Parathyroid adenoma (tissue), 2 donors: ENCODE results near the gene SIGLEC10.

ENCODE experiments used
- H2AFZ ChIP-seq: fragments of 300-600 bp; sonication (generic); one replicate; pipeline ENCODE4 v1.7.0; 2017; ENCODE audit warnings: antibody characterized with exemption, mild to moderate bottlenecking
- H3K27ac ChIP-seq: fragments of 300-600 bp; sonication (generic); one replicate; pipeline ENCODE4 v1.7.0; 2017
- H3K27me3 ChIP-seq: fragments of 300-600 bp; sonication (generic); one replicate; pipeline ENCODE4 v1.7.0; 2017; ENCODE audit warnings: low read length; ENCODE audit not compliant: control insufficient read depth, insufficient read depth
- H3K36me3 ChIP-seq: fragments of 300-600 bp; sonication (generic); one replicate; pipeline ENCODE4 v1.7.0; 2017; ENCODE audit warnings: low read length; ENCODE audit not compliant: control insufficient read depth, insufficient read depth
- H3K4me1 ChIP-seq: fragments of 300-600 bp; sonication (generic); one replicate; pipeline ENCODE4 v1.7.0; 2017; ENCODE audit warnings: control low read depth
- H3K4me2 ChIP-seq: fragments of 300-600 bp; sonication (generic); one replicate; pipeline ENCODE4 v1.7.0; 2017; ENCODE audit warnings: low read length
- H3K4me3 ChIP-seq: fragments of 300-600 bp; sonication (generic); one replicate; pipeline ENCODE4 v1.7.0; 2017; ENCODE audit warnings: low read depth, low read length
- H3K79me2 ChIP-seq: fragments of 300-600 bp; sonication (generic); one replicate; pipeline ENCODE4 v1.7.0; 2017; ENCODE audit warnings: control low read depth
- H3K9ac ChIP-seq: fragments of 300-600 bp; sonication (generic); one replicate; pipeline ENCODE4 v1.7.0; 2017; ENCODE audit warnings: mild to moderate bottlenecking
- H3K9me3 ChIP-seq: fragments of 300-600 bp; sonication (generic); one replicate; pipeline ENCODE4 v1.7.0; 2017; ENCODE audit warnings: low read length; ENCODE audit not compliant: control insufficient read depth
- CTCF ChIP-seq: fragments of 300-600 bp; sonication (generic); IDR thresholded peaks from one replicate; pipeline ENCODE4 v1.7.0; 2017; ENCODE audit warnings: antibody characterized with exemption, mild to moderate bottlenecking
- donor health status: primary hyperparathyroidism.

Gene SIGLEC10

GRCh38 chr19:51375504-51376221 lies 41.8 kb downstream of the SIGLEC10 start:
- Histone ChIP-seq H3K9me3 (no peaks in the 10 kb centered on the region), H3K27me3 (no peaks in the 10 kb centered on the region), H3K4me2 (no peak overlapping the region), H3K4me1 (no peaks in the 10 kb centered on the region), H3K27ac (no peak overlapping the region), H2AFZ (no peak overlapping the region), H3K79me2 (no peaks in the 10 kb centered on the region), H3K36me3 (no peaks in the 10 kb centered on the region), H3K4me3 (no peak overlapping the region), H3K9ac (no peak overlapping the region)
- no peak for TF ChIP-seq CTCF

GRCh38 chr19:51372649-51373504 lies 44.6 kb downstream of the SIGLEC10 start, which contains the start of gene NKG7:
Gene NKG7 (minus strand): TSS chr19:51372654. CDS start chr19:51372535, 119 bp downstream.
- TF ChIP-seq CTCF: no peak
- Histone ChIP-seq H3K4me2 (no peak within 1 kb of the TSS), H3K27ac (no peak within 1 kb of the TSS), H3K9ac (no peak within 1 kb of the TSS), H3K4me3 (no peak within 1 kb of the TSS), H2AFZ (no peak within 1 kb of the TSS), H3K79me2 (no peaks in the 10 kb centered on the region), H3K4me1 (peaks cover 2% of the 10 kb centered on the region), H3K27me3 (no peaks in the 10 kb centered on the region), H3K9me3 (no peaks in the 10 kb centered on the region), H3K36me3 (no peaks in the 10 kb centered on the region)

GRCh38 chr19:51372021-51372648 lies 45.3 kb downstream of the SIGLEC10 start:
- no peak overlapping the region for H2AFZ ChIP-seq
- H3K4me2 ChIP-seq: no peak overlapping the region
- H3K9ac ChIP-seq: no peak overlapping the region
- no peaks in the 10 kb centered on the region for H3K9me3 ChIP-seq
- no peak for TF ChIP-seq CTCF
- no peaks in the 10 kb centered on the region for H3K79me2 ChIP-seq
- no peak overlapping the region for H3K27ac ChIP-seq
- no peaks in the 10 kb centered on the region for H3K36me3 ChIP-seq
- H3K4me3 ChIP-seq: no peak overlapping the region
- peaks cover 4% of the 10 kb centered on the region for H3K4me1 ChIP-seq
- H3K27me3 ChIP-seq: no peaks in the 10 kb centered on the region

GRCh38 chr19:51371186-51371690 lies 46.2 kb downstream of the SIGLEC10 start:
- Histone ChIP-seq H3K27ac (no peak overlapping the region), H3K4me2 (no peak overlapping the region), H3K27me3 (no peaks in the 10 kb centered on the region), H3K9ac (no peak overlapping the region), H3K9me3 (no peaks in the 10 kb centered on the region), H3K4me3 (no peak overlapping the region), H2AFZ (no peak overlapping the region), H3K4me1 (peaks cover 4% of the 10 kb centered on the region), H3K36me3 (no peaks in the 10 kb centered on the region), H3K79me2 (no peaks in the 10 kb centered on the region)
- no peak for TF ChIP-seq CTCF
